ENCODE measurements around the gene CSN3.

DNA sequence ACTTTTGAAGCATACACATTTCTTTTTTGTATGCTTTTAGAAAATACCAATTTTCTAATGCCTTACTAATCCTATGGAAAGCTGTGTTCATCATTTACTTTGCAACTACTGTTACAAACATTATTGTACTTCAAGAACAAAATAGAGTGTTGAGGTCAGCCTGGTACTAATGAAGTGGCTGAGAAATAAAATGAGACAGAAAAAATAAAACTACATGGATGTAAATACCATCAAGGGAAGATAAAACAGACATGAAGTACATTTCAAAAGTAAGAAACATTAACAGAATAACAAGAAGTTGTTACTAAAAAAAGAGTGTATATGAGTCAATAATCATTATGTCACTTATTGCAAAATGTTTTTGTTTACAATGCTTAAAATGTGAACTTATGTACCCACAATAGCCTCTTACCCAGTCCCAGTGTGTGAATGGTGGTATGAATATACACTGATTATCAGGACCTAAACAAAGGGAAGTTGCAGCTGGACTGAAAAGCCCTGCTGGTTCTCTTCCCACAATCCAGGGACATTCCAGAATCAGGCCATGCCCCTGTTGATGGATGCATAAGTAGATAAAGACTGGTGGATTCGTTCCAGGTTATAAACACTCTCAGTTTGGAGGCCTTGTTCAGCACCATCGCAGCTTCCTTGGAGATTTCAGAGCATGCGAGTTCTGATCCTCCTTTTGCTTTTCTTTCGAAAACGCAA is 2.4 kb upstream of the CSN3 start:
- TF ChIP-seq, protein P1, sequence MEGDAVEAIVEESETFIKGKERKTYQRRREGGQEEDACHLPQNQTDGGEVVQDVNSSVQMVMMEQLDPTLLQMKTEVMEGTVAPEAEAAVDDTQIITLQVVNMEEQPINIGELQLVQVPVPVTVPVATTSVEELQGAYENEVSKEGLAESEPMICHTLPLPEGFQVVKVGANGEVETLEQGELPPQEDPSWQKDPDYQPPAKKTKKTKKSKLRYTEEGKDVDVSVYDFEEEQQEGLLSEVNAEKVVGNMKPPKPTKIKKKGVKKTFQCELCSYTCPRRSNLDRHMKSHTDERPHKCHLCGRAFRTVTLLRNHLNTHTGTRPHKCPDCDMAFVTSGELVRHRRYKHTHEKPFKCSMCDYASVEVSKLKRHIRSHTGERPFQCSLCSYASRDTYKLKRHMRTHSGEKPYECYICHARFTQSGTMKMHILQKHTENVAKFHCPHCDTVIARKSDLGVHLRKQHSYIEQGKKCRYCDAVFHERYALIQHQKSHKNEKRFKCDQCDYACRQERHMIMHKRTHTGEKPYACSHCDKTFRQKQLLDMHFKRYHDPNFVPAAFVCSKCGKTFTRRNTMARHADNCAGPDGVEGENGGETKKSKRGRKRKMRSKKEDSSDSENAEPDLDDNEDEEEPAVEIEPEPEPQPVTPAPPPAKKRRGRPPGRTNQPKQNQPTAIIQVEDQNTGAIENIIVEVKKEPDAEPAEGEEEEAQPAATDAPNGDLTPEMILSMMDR (IDR thresholded peaks at IDR 0.05): no peak
- no peak for TF ChIP-seq POLR2A (IDR thresholded peaks at IDR 0.05)
